ENCODE data around the gene CD59. TPM values are rescaled to one million over a fixed set of nuclear protein-coding genes. Genes with fewer than 3 reads are reported as not detected.

The CD59 gene
- total RNA-seq, 1 donor from 2014 or later, result 718 TPM

- peaks cover 2% of the 10 kb centered on the region for H3K36me3 Mint-ChIP-seq (ENCODE audit: low read depth)
- H3K9me3 Mint-ChIP-seq (ENCODE audit: low read depth), result no peaks in the 10 kb centered on the region
- H3K27me3 Mint-ChIP-seq (ENCODE audit: low read depth), result no peaks in the 10 kb centered on the region
- H3K27ac Mint-ChIP-seq (ENCODE audit: unreplicated experiment), result no peak overlapping the region
- no peak overlapping the region for H3K4me3 Mint-ChIP-seq (ENCODE audit: unreplicated experiment)
- no peaks in the 10 kb centered on the region for H3K4me1 Mint-ChIP-seq (ENCODE audit: low read depth)
- no peak for TF ChIP-seq CTCF (IDR thresholded peaks at IDR 0.05)
- DNase-seq (ENCODE audit: low spot score), result no peak
These were observed 78.5 kb downstream of the CD59 start for GRCh38 chr11:33657757-33658156.

GRCh38 chr11:33656768-33657167 is 79.5 kb downstream of the CD59 start:
- Mint-ChIP-seq H3K27me3 (ENCODE audit: low read depth) (no peaks in the 10 kb centered on the region), H3K27ac (ENCODE audit: unreplicated experiment) (no peak overlapping the region), H3K9me3 (ENCODE audit: low read depth) (no peaks in the 10 kb centered on the region), H3K4me3 (ENCODE audit: unreplicated experiment) (no peak overlapping the region), H3K4me1 (ENCODE audit: low read depth) (peaks cover 8% of the 10 kb centered on the region), H3K36me3 (ENCODE audit: low read depth) (peaks cover 2% of the 10 kb centered on the region)
- no peak for DNase-seq (ENCODE audit: low spot score)
- TF ChIP-seq CTCF (IDR thresholded peaks at IDR 0.05), result no peak

GRCh38 chr11:33655842-33656600 is 80.2 kb downstream of the CD59 start:
- no peak for DNase-seq (ENCODE audit: low spot score)
- Mint-ChIP-seq H3K9me3 (ENCODE audit: low read depth) (no peaks in the 10 kb centered on the region), H3K4me1 (ENCODE audit: low read depth) (peaks cover 8% of the 10 kb centered on the region), H3K27ac (ENCODE audit: unreplicated experiment) (no peak overlapping the region), H3K27me3 (ENCODE audit: low read depth) (no peaks in the 10 kb centered on the region), H3K4me3 (ENCODE audit: unreplicated experiment) (no peak overlapping the region), H3K36me3 (ENCODE audit: low read depth) (peaks cover 2% of the 10 kb centered on the region)
- TF ChIP-seq CTCF (IDR thresholded peaks at IDR 0.05), result no peak

- no peak for DNase-seq (ENCODE audit: low spot score)
- peaks cover 8% of the 10 kb centered on the region for H3K4me1 Mint-ChIP-seq (ENCODE audit: low read depth)
- no peaks in the 10 kb centered on the region for H3K9me3 Mint-ChIP-seq (ENCODE audit: low read depth)
- no peak for TF ChIP-seq CTCF (IDR thresholded peaks at IDR 0.05)
- H3K4me3 Mint-ChIP-seq (ENCODE audit: unreplicated experiment), result no peak overlapping the region
- H3K36me3 Mint-ChIP-seq (ENCODE audit: low read depth), result peaks cover 2% of the 10 kb centered on the region
- no peak overlapping the region for H3K27ac Mint-ChIP-seq (ENCODE audit: unreplicated experiment)
- H3K27me3 Mint-ChIP-seq (ENCODE audit: low read depth), result no peaks in the 10 kb centered on the region
These were observed 81.6 kb downstream of the CD59 start for GRCh38 chr11:33654594-33654993.

Other genes with a start within 250 kb of the CD59 start
- 0.50 TPM in 1 of 3 replicates, not detected in the others for gene C11orf91, start 35.6 kb downstream of the CD59 start, total RNA-seq
- 18.0 to 32.1 TPM (median 22.0 TPM) in 3 replicates for gene FBXO3, start 38.1 kb upstream of the CD59 start, total RNA-seq
- 0.53 TPM in 1 of 3 replicates, not detected in the others for gene LMO2, start 155.7 kb upstream of the CD59 start, total RNA-seq